K562 (cell line): ENCODE results near the gene DMD. TPM values are rescaled to one million over a fixed set of nuclear protein-coding genes. Genes with fewer than 3 reads are reported as not detected.
A peak's percentile ranks its signal among the peaks of the same experiment; 100 is the strongest.

Experiments used
- ATAC-seq: fragments of 200-7000 bp; cut with Tn5 transposase; 3 replicates; pipeline ENCODE4 v1.9.1; 2020; ENCODE audit warnings: moderate library complexity
- BruUV-seq: library from RNA; stranded (reverse); fragments of 400-500 nt; replicated peaks from 2 replicates; lab custom pipeline; 2021; lab: Mats Ljungman, UMichigan
- CTCF ChIA-PET: fragments of 300-600 bp; formaldehyde crosslinking; extraction: SDS; loops from one replicate; lab custom pipeline; 2021; ENCODE audit warnings: low intra/inter-chr PET ratio; lab: Yijun Ruan, JAX
- POLR2A ChIA-PET: fragments of 300-600, 350-650 bp; sonication (Branson Sonifier 250); formaldehyde crosslinking; extraction: SDS; loops from one replicate; lab custom pipeline; 2021; ENCODE audit warnings: antibody characterized with exemption, inconsistent platforms; lab: Yijun Ruan, JAX
- DNase-seq, 4 experiments: peaks; one replicate each; pipeline versions ENCODE4 v3.0.0 to v3.0.0-alpha.2; 2011 to 2018; ENCODE audit warnings: low spot score in 3 of 4, mixed read lengths in 3 of 4; ENCODE audit errors: extremely low read depth in 1 of 4
- FAIRE-seq: peaks from 2 replicates; lab custom pipeline; 2011; peaks lifted over from hg19 to GRCh38; lab: Jason Lieb, UNC
- H2AFZ ChIP-seq: 2 replicates; pipeline ENCODE4 v1.6.0; 2011; ENCODE audit warnings: low read depth, low read length, control low read depth, inconsistent platforms
- H3K27ac ChIP-seq: fragments of 200-600 bp; 3 replicates; pipeline ENCODE4 v1.8.0; 2011; ENCODE audit warnings: low read depth, mild to moderate bottlenecking, control low read depth, inconsistent platforms, low read length, moderate library complexity, mixed read lengths; ENCODE audit errors: extremely low read depth
- H3K27me3 ChIP-seq, 2 experiments: fragments of 300-600 bp in 1 of 2; 2 replicates in 1 of 2; 3 replicates in 1 of 2; pipeline versions ENCODE4 v1.6.0 to v1.8.0; 2011; ENCODE audit warnings: inconsistent platforms in 2 of 2, low read length in 2 of 2, mild to moderate bottlenecking in 1 of 2, mixed read lengths in 1 of 2, moderate library complexity in 1 of 2; ENCODE audit not compliant: control insufficient read depth in 2 of 2, insufficient read depth in 2 of 2
- H3K36me3 ChIP-seq: fragments of 300-600 bp; 3 replicates; pipeline ENCODE4 v1.8.0; 2011; ENCODE audit warnings: mild to moderate bottlenecking, low read length, inconsistent platforms; ENCODE audit not compliant: control insufficient read depth, insufficient read depth
- H3K4me1 ChIP-seq, 2 experiments: fragments of 200-600 bp in 1 of 2; replicated peaks in 1 of 2; 2 replicates in 1 of 2; 3 replicates in 1 of 2; pipeline versions ENCODE4 v1.5.1 to v1.8.0; 2011; ENCODE audit warnings: inconsistent platforms in 2 of 2, low read length in 2 of 2, mild to moderate bottlenecking in 1 of 2, mixed read lengths in 1 of 2, moderate library complexity in 1 of 2; ENCODE audit not compliant: control insufficient read depth in 2 of 2, insufficient read depth in 2 of 2
- H3K4me2 ChIP-seq: 2 replicates; pipeline ENCODE4 v1.6.1; 2011; ENCODE audit warnings: low read length, control low read depth, inconsistent platforms, mixed read lengths; ENCODE audit not compliant: insufficient read depth
- H3K4me3 ChIP-seq: fragments of 200-600 bp; sonication (generic), shearing (Covaris generic); 2 replicates; pipeline ENCODE4 v1.5.1; 2016; ENCODE audit warnings: control low read depth, inconsistent platforms
- H3K79me2 ChIP-seq: fragments of 200-600 bp; 3 replicates; pipeline ENCODE4 v1.8.0; 2011; ENCODE audit warnings: low read length, inconsistent platforms; ENCODE audit not compliant: control insufficient read depth, insufficient read depth
- H3K9ac ChIP-seq, 2 experiments: 2 replicates each; pipeline versions ENCODE4 v1.6.0 to v1.6.1; 2011; ENCODE audit warnings: low read depth in 2 of 2, low read length in 2 of 2, control low read depth in 1 of 2, inconsistent platforms in 1 of 2, mild to moderate bottlenecking in 1 of 2, mixed read lengths in 1 of 2; ENCODE audit not compliant: insufficient read depth in 1 of 2
- H3K9me1 ChIP-seq: one replicate; pipeline ENCODE4 v1.6.0; 2011; ENCODE audit warnings: inconsistent platforms, mild to moderate bottlenecking, low read length, moderate library complexity; ENCODE audit not compliant: control insufficient read depth, insufficient read depth
- H3K9me3 ChIP-seq: replicated peaks from 2 replicates; pipeline ENCODE4 v1.5.1; 2011; ENCODE audit warnings: low read depth, low read length, inconsistent platforms; ENCODE audit not compliant: control insufficient read depth, insufficient read depth
- H4K20me1 ChIP-seq: replicated peaks from 2 replicates; pipeline ENCODE4 v1.6.1; 2011; ENCODE audit warnings: low read length, inconsistent platforms, mixed read lengths; ENCODE audit not compliant: control insufficient read depth, insufficient read depth
- PCBP1 ChIP-seq: fragments of 200-400 bp; formaldehyde crosslinking; IDR thresholded peaks from 2 replicates; pipeline ENCODE4 v1.6.1; 2018; ENCODE audit warnings: mild to moderate bottlenecking, low read depth, low read length; ENCODE audit not compliant: poor library complexity, severe bottlenecking
- RAD21 ChIP-seq, 2 experiments: fragments of 250-450 bp in 1 of 2; fragments of 450-650 bp in 1 of 2; sonication (Bioruptor Pico) in 1 of 2; formaldehyde crosslinking in 1 of 2; IDR thresholded peaks in 1 of 2; conservative IDR thresholded peaks in 1 of 2; 2 replicates each; pipeline versions ENCODE4 v1.4.0 to v1.8.0; 2020 to 2022; ENCODE audit warnings: mild to moderate bottlenecking in 2 of 2, moderate library complexity in 1 of 2
- SIX5 ChIP-seq, 2 experiments: IDR thresholded peaks; 2 replicates each; pipeline ENCODE4 v1.6.1; 2011; ENCODE audit warnings: low read length in 2 of 2, borderline replicate concordance in 1 of 2, low read depth in 1 of 2, mild to moderate bottlenecking in 1 of 2, moderate library complexity in 1 of 2; ENCODE audit not compliant: insufficient read depth in 1 of 2
- SMC3 ChIP-seq: conservative IDR thresholded peaks from 2 replicates; pipeline ENCODE4 v1.6.1; 2011; ENCODE audit warnings: low read depth, low read length, improper control_type of control experiment; ENCODE audit not compliant: insufficient read depth
- TCF3 ChIP-seq: sonication (generic); formaldehyde crosslinking; IDR thresholded peaks from 2 replicates; pipeline ENCODE4 v1.4.0; 2020; ENCODE audit warnings: mild to moderate bottlenecking, missing genetic modification reagents
- ZNF77 ChIP-seq: fragments of 250-450 bp; sonication (Bioruptor Pico); IDR thresholded peaks from 2 replicates; pipeline ENCODE4 v1.5.0; 2020
- in situ Hi-C: fragments of 300-500 bp; cut with MboI; formaldehyde crosslinking; loops from 4 replicates; pipeline ENCODE4 v1.15.0; 2018; ENCODE audit warnings: inconsistent platforms, mixed read lengths
- intact Hi-C: fragments of 100-400 bp; cut with micrococcal nuclease; formaldehyde crosslinking; loops from 2 replicates; pipeline ENCODE4 v1.14.2; 2022
- polyA plus RNA-seq, 8 experiments: library from polyadenylated mRNA; depleted of rRNA in 4 of 8; stranded (reverse) in 5 of 8; unstranded in 3 of 8; fragments of >200 nt; fragmentation: Nextera tagmentation in 2 of 8; fragmentation: Illumina TruSeq in 1 of 8; extraction: Ambion mirVana in 2 of 8; extraction: Trizol in 1 of 8; gene quantifications; 2 replicates each; pipeline versions ENCODE4 v1.2.1 to v1.2.3, GENCODE V29; 2011 to 2014; ENCODE audit warnings: inconsistent platforms in 1 of 8, missing spikeins in 1 of 8
- total RNA-seq, 7 experiments: library from RNA; depleted of rRNA in 6 of 7; stranded (reverse); fragments of >200 nt in 6 of 7; fragmentation: Illumina TruSeq in 2 of 7; extraction: Trizol in 2 of 7; gene quantifications; 2 replicates each; pipeline versions ENCODE4 v1.2.1 to v1.2.3, GENCODE V29; 2011 to 2021; ENCODE audit warnings: low replicate concordance in 1 of 7
- TF ChIP-seq, protein P1 (sequence below), 3 experiments: IDR thresholded peaks in 2 of 3; conservative IDR thresholded peaks in 1 of 3; 2 replicates each; pipeline ENCODE4 v1.5.1; 2011 to 2012; ENCODE audit warnings: low read length in 3 of 3, mild to moderate bottlenecking in 3 of 3, control low read depth in 2 of 3, improper control_type of control experiment in 1 of 3, inconsistent platforms in 1 of 3, low read depth in 1 of 3, mixed read lengths in 1 of 3, moderate library complexity in 1 of 3; ENCODE audit not compliant: insufficient read depth in 2 of 3
- TF ChIP-seq, protein P2 (sequence below), 2 experiments: fragments of 450-650 bp; formaldehyde crosslinking in 1 of 2; IDR thresholded peaks; 2 replicates each; pipeline versions ENCODE4 v1.4.0 to v1.6.1; 2014 to 2020; ENCODE audit warnings: mild to moderate bottlenecking in 2 of 2, borderline replicate concordance in 1 of 2, low read depth in 1 of 2

The DMD gene
- total and polyA plus RNA-seq, 9 of the 15 experiments (the other 6 are each of a cell fraction or from before 2014, with no cell fraction given), result 3.8 to 20.4 (median 11.4) TPM

DNA sequence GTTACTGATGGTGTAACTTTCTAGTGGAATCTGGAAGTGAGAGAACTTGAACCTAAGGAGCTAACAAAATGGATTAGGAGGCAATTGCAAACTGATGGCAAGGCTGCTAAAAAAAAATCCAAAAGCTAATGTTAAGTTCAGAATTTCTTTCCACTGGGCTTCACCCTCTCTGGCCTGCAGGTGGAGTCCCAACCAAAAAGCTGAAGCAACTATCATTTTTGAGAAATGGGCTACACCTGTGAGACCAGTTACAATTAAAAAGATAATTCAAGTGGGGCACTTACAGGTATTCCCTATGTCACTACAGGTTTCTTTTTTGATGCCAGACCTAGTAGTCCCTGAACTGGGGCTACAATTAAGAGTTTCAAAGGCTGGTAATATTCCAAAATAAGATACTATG is 1997.4 kb downstream of the DMD start:
- ChIA-PET CTCF (no interaction called here), POLR2A (no interaction called here)
- DNase-seq (peak; percentile 5 to 17 (median 9)), FAIRE-seq (no peak), ATAC-seq (peak; percentile 67)
- intact Hi-C loops, result loop anchor here (1.0 to 5.0 kb wide), 2 partner anchors 208 to 444 kb away; no protein-coding TSS in a partner anchor
- Histone ChIP-seq H3K27me3 (no peaks in the 10 kb centered on the region), H4K20me1 (no peaks in the 10 kb centered on the region; the same call in 1 of the 2 replicates), H3K4me2 (no peak overlapping the region), H3K27ac (no peak overlapping the region), H3K9me3 (no peaks in the 10 kb centered on the region), H3K4me1 (no peaks in the 10 kb centered on the region), H2AFZ (no peak overlapping the region), H3K9ac (no peak overlapping the region), H3K36me3 (no peaks in the 10 kb centered on the region; the same call in 2 of the 3 replicates), H3K79me2 (no peaks in the 10 kb centered on the region), H3K4me3 (no peak overlapping the region), H3K9me1 (no peaks in the 10 kb centered on the region)
- in situ Hi-C loops, result no loop called here
- no TSS peak for BruUV-seq
- TF ChIP-seq ZNF77 (CRISPR knock-in tag), result no peak
- TF ChIP-seq SIX5 (IDR thresholded peaks at IDR 0.05; ENCODE audit: borderline replicate concordance in 1 of 2, insufficient read depth in 1 of 2, low read depth in 1 of 2, low read length in 2 of 2), result no peak
- TF ChIP-seq, protein P1, sequence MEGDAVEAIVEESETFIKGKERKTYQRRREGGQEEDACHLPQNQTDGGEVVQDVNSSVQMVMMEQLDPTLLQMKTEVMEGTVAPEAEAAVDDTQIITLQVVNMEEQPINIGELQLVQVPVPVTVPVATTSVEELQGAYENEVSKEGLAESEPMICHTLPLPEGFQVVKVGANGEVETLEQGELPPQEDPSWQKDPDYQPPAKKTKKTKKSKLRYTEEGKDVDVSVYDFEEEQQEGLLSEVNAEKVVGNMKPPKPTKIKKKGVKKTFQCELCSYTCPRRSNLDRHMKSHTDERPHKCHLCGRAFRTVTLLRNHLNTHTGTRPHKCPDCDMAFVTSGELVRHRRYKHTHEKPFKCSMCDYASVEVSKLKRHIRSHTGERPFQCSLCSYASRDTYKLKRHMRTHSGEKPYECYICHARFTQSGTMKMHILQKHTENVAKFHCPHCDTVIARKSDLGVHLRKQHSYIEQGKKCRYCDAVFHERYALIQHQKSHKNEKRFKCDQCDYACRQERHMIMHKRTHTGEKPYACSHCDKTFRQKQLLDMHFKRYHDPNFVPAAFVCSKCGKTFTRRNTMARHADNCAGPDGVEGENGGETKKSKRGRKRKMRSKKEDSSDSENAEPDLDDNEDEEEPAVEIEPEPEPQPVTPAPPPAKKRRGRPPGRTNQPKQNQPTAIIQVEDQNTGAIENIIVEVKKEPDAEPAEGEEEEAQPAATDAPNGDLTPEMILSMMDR (IDR thresholded peaks at IDR 0.05 in 2 of 3, conservative IDR thresholded peaks at IDR 0.05 in 1 of 3; ENCODE audit: insufficient read depth in 2 of 3, low read depth in 1 of 3, low read length in 3 of 3), result peak; percentile 45 to 61 (median 51)
- TF ChIP-seq, protein P2, sequence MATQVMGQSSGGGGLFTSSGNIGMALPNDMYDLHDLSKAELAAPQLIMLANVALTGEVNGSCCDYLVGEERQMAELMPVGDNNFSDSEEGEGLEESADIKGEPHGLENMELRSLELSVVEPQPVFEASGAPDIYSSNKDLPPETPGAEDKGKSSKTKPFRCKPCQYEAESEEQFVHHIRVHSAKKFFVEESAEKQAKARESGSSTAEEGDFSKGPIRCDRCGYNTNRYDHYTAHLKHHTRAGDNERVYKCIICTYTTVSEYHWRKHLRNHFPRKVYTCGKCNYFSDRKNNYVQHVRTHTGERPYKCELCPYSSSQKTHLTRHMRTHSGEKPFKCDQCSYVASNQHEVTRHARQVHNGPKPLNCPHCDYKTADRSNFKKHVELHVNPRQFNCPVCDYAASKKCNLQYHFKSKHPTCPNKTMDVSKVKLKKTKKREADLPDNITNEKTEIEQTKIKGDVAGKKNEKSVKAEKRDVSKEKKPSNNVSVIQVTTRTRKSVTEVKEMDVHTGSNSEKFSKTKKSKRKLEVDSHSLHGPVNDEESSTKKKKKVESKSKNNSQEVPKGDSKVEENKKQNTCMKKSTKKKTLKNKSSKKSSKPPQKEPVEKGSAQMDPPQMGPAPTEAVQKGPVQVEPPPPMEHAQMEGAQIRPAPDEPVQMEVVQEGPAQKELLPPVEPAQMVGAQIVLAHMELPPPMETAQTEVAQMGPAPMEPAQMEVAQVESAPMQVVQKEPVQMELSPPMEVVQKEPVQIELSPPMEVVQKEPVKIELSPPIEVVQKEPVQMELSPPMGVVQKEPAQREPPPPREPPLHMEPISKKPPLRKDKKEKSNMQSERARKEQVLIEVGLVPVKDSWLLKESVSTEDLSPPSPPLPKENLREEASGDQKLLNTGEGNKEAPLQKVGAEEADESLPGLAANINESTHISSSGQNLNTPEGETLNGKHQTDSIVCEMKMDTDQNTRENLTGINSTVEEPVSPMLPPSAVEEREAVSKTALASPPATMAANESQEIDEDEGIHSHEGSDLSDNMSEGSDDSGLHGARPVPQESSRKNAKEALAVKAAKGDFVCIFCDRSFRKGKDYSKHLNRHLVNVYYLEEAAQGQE (IDR thresholded peaks at IDR 0.05; ENCODE audit: borderline replicate concordance), result peak; percentile 8; the same call in 1 of the 2 replicates
- TF ChIP-seq, protein P2 (CRISPR knock-in tag; IDR thresholded peaks at IDR 0.05; ENCODE audit: low read depth), result no peak
- no peak for TF ChIP-seq PCBP1
- no peak for TF ChIP-seq TCF3 (CRISPR knock-in tag)
- TF ChIP-seq RAD21 (CRISPR knock-in tag; conservative IDR thresholded peaks at IDR 0.05 in 1 of 2, IDR thresholded peaks at IDR 0.05 in 1 of 2), result peak; percentile 46 to 64
- TF ChIP-seq SMC3, result 0 out of 2 replicates have a peak, but pooled peaks have one; percentile 20
